GM18907 (cell line): Measurements from ENCODE around the gene HSP90AB1.

Experiments used
- ATAC-seq: cut with Tn5 transposase; IDR thresholded peaks from one replicate; pipeline ENCODE4 v1.9.1; 2021; ENCODE audit warnings: mild to moderate bottlenecking, moderate library complexity; ENCODE audit not compliant: unreplicated experiment

HSP90AB1 gene

DNA sequence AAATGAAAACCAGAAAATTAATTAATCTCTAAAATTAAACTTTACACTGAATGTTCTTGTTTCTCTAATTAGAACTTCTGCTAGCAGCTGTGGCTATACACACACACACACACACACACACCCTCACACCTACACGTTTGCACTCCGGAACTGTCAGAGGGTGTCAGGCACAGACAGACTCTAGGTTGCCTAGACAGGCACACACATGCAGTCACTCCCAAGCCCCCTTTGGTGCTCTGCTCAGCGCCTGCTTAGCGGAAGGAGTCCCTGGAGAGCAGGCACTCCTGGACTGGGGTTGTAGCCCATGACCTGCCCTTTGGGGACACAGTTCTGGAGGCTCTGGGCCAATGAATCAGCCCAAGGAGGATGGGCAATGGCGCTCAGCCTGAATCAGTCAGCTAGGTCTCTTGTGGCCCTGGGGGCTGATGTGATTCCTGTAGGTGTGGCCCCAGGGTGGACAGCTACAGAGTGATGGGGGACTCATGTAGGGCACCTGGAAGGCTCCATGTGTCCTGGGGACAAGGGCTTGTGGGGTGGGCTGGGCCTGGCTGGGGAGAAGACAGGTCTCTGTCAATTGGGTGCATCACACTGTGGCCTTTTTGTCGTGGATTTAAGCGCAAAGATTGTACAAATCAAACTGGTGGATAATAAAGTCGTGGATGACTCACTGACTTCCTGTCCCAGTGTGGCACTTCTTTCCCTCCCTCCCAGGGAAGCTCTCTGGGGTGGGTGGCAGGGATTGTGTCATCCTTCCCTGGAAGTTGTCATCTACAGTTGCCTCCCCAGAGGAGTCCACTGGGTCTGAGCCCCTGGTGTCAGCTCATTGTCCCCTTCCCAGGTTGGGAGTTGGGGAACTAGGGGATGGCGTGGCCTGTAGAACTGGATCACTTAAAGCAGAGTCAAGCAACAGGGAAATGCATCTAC is 32.1 kb downstream of the HSP90AB1 start:
- no peak for ATAC-seq

DNA sequence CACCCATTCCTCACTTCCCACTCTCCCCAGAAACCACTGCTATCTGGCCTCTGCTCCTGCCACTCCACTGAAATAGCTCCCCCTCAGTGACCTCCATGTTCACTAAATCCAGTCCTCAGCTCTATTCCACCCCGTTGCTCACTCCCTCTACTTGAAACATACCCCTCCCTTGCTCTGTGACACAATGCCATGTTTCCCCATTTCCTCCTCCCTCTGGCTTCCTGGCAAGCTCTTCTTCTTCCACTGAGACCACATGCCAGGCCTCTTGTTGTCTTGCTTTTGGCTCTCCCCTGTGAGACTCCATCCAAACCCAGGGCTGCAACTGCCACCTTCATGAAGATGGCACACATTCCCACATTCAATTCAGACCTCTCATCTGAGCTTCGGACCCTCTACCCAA is 37.2 kb downstream of the HSP90AB1 start:
- no peak for ATAC-seq

DNA sequence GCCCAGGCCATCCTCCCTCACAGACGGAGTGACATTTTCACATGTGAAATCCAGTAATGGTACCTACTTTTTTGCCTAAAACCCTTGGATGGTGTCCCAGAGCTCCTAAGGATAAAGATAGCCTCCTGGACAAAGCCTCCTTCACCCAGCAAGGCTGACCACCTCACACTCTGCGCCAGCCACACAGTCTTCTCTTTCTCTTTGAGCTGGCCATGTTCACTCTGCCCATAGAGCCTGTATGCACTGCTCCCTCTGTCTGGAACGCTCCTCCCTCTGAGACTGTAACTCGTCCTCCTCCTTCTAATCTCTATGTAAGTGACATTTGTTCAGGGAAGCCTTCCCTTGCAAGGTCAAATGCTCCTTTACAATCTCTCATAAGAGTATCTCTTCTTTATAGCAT is 38.0 kb downstream of the HSP90AB1 start:
- no peak for ATAC-seq

DNA sequence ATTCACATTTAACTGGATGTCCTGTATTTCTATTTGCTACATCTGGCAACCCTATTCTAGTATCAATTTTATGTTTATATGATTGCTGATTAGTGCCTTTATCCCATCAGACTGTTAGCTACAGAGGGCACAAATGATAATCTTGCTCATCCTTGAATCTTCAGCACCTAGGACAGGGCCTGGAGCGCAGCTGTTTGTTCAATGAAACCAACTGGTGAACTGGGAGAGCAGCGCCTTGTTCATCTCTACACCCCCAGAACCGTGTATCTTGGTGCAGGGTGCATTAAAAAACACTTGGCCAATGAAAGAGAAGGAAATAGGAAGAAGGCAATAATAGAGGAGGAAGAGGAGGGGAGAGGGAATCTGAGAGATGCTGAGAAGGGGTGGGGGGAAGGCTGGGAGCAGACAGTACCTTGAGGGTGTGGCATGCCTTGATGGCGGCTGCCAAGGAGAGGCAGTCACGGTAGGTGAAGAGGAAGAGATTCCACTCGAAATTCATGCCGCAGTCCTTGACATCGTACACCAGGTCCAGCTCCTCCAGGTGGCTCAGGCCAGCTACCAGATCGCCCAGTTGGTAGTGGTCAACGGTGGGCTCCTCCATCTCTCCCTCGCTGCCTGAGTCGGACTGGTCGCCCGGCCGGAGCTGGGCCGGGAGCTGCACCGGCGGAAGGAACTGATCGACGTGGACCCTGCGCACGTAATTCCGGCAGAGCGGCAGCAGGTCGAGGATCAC is 38.8 kb downstream of the HSP90AB1 start:
- no peak for ATAC-seq

DNA sequence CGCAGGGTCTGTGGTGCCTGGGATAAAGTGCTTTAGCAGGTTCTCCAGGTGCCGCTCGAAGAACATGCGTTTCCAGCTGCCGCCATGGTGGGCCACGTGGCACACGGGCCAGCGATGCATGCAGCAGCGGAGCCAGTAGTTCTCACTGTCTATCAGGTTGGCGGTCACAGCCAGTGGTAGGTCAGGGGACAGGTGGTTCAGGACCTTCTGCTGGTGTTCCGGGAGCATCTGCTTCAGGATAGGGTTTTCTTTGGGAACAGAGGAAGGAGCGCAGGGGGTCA is 39.3 kb downstream of the HSP90AB1 start:
- no peak for ATAC-seq

DNA sequence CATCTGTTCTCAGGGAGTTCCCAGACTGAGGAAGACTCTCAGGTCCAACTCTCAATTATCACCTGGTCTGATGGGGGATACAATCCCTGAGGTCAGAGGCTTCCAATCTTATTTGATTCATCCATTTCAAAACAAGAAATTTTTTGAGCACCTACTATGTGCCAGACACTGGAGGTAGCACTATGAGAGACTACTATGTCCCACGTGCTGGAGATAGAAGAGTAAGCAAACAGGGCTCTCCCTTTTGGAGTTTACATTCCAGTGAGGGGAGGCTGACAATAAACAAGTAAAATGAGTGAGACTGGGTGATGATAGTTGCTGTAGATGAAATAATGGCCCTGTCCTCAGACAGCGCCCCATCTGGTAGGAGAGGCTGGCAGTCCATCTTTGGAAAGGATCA is 39.8 kb downstream of the HSP90AB1 start:
- no peak for ATAC-seq

DNA sequence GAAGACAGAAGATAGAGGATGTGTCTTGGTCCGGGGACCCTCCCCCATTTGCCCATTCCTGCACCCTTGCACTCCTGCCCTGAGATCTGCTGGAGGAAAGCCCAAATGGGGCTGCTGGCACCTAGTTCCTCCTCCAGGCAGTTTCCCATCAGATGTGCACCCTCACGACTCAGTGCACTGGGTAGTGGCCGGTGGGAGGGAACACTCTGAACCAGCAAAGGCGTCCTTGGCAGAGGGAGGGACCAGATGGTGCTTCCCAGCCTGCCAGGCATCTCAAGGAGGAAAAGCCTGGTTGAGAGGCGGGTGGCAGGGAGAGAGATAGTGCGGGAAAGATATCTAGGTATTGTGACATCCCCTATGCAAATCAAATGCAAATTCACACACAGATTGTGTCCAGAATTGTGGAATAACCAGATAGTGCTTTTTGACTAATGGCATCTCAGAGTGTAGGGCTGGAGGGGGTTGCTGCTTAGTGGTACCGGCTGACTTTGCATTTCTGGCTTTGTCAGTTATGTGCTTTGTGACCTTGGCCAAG is 42.9 kb downstream of the HSP90AB1 start:
- no peak for ATAC-seq

DNA sequence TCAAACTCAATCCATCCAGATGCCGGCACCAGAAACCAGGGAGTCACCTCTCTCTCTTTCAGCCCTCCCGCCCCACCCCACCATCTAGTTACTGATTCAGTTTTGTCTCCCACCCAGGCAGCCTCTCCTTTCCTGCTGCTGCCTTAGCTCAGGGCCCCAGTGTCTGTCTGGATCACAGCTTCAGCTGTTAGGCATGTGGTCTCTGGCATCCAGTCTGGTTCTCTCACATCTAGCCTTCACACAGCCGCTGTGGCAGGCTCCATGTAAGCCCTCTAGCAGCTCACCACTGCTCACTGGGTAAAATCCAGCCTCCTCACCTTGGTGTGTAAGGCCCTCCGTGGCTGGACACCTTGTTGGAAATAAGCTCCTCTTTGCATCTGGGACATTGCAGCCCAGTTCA is 44.9 kb downstream of the HSP90AB1 start:
- no peak for ATAC-seq

DNA sequence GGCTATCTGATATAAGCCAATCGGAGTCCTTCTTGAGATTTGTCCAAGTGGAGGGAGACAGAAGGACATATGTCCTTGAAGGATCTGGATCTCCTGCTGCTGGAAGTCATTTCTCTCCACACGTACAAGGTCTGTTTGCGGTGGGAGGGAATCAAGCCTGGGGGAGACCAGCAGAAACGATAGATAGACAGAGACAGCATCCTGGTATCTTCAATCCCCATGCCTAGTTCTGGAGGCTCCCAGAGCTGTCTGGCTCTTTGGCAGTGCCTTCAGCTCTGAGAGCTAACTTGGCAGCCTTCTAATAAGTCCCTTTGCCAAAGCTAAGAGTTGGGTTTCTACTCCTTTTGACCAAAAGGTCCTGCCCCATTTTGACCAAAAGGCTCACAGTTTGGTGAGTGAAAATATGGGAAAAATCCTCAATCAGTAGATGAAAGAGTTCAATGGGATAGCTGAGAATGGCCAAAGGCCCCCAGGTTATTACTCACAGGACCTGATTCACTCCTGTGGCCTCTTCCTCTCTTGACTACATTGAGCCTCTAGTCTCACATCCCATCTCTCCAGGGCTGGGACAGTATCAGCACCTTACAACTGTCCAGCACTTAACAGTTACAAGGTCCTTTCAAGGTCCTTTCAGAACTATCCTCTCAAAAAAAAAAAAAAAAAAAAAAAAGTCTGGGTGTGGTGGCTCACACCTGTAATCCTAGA is 45.9 kb downstream of the HSP90AB1 start:
- ATAC-seq, result no peak

DNA sequence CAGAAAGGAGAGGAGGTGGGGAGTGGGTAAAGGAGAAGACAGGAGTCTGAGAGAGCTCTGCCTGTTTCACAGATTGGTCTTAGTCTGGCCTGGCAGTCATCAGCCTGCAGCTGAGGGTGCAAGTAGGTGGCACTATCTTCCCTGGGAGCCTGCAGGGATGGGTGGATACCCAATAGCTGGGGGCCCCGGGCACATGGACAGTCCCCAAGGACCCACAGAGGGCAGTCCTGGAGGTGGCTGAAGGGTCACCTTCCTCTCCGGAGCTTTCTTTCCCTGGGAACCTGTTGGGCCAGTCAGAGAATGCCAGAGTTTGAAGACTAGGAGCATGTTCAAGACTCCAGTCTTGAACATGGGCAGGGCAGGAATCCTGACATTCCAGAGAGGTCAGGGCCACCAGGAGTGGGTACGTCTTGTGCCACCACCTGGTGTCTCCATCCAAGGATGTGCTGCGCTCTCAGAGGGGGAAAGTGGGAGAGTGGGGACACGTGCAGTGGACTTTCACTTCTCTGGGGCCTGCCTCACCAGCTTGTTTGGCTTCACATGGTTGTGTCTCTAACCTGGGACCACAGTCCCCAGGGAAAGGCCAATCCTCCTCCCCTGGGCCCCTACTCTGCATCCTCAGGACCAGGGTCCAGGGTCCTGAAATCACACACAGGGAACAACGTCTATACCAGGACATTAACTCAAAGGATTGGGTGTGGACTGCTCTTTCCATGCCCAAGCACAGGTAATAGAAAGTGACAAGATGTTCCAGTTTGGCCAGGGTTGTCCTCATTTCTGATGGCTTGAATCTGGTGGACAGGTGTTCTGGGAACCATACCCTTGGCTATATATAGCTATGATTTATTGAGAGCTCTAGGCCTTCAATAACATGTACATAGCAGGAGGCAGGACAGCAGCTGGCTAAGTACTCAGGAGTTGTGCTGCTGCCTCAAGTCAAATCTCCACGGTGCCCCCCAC is 48.2 kb downstream of the HSP90AB1 start:
- no peak for ATAC-seq

DNA sequence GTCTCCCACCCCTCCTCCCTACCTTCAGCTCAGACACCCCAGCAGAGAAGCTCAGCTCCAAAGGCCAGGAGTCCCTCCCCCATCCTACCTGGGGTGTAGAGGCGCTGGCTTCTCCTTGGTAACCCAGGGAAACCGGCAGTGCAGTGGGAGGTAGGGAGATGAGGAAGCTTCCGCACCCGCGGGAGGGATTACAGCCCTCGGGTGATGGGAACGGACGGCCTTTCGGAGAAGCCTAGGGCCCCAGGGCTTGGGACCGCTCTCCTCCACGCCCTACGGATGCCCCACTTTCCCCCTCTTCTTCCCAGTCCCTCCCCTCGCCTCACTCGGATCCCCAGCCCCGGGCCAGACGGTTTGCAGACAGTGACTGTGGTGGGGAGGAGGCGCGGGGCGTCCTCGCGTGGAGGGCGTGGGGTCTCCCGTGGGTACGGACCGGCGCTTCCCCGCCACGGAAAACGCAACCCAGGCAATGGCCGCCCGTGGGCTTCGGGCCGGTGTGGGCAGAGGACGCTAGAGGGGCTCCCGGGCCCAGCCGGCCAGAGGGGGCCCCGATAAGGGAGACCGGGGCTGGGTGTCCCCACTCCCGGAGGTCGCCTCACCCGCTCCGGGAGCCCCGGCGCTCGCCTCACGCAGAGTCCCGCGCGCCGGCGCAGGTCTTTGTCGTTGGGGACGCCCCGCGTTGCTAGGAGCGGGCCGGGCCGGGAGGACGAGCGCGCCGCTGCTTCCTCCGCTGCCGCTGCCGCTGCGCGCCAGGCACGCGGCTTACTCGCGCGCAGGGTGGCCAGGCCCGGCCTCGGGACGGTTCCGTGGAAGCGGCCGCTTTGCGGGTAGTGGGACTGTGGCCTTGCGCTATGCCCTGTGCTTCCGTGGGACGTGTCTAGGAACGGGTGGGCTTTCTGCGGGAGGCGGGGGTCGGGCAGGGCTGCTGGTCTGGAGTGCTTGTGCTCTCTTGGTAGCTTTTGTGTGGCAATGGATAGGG is 50.5 kb downstream of the HSP90AB1 start:
- no peak for ATAC-seq

DNA sequence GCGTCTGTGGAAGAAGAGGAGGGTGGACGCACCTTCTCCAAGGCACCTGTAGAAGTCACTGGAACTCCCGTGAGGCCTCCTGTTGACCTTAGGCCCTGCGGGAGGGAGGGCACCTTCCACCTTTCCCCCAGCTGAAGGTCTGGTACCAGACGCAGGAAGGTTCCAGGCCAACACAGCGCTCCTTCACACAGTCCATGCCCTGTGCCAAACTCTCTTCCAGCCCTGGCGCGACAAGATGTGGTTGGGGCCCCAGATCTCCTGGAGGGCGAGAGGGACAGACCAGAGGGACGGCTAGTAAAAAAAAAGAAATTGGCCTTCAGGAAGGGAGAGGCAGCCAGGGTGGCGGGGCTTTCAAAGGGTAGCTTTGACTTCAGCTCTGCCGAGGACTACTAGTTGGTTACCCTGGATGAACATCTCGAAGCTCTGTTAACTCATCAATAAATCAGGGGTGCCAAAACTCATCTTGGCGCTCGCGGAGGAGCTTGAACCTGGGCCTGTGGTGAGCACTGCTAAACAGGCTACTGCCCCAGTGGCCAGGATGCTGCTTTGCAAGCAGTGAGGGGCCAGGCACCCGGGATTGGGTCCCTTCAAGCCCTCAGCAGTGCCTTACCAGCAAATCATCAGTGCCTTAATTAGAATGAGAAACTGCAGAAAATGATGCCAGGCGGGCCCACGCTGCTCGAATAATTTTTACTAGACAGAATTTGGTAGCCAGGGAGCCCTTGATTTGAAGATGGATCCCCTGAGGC is 51.3 kb downstream of the HSP90AB1 start:
- no peak for ATAC-seq

DNA sequence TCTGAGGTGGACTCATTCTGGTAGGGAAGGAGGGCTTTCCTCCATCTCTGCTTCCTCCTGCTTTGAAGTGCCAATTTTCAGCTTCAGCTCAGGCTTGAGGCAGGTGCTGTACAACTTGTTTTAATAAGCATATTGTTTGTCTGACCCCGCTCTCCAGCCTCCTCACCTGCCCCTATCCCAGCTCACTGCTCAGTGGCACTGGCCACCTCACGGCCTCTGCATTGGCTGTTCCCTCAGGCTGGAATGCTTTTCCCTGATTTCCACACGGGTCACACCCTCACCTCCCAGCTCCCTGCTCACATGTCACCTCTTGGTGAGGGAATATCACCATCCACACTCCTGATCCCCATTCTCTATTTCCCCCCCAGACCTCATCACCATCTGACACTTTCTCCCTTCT is 52.0 kb downstream of the HSP90AB1 start:
- ATAC-seq, result no peak

DNA sequence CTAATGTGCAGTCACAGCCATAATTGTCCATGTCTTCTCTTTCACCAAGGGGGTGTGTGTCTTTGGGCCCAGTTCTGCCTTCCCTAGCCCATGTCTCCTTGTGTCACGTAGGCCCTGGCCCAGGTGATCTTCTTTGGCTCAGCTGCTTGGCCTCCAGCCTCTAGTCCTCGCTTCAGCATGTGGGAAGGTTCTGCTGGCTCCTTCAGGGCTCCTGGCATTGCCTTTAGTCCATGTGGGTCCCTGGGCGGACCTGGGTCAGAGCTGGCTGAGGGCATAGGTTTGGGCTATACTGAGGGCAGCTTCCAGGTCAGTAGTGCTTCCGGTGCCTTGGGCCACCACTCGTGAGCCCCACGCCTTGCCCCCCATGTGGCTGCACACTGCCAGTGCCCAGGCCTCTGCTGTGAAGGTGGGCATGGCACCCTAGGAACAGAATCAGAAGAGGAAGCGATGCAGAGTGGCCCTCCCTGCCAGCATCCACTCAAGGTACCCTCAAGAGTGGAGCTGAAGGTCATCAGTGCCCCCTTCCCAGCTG is 53.5 kb downstream of the HSP90AB1 start:
- ATAC-seq, result no peak

DNA sequence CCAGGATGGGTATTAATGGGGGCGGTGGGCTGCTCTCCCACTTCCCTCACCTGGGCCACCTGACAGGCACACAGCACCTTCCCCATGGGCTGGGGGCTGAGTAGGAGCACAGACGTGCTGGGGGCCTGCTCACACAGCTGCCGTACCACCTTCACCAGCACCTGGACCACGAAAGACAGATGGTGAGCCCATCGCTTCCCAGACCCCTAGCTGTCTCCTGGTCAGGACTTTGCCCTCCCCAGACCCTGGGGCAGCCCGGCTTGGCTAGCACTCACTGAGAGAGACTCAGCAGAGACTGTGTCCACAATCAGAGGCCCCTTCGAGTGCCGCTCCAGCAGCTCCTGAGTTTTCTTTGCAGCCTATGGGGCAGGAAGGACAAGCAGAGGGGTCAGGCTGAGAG is 54.2 kb downstream of the HSP90AB1 start:
- no peak for ATAC-seq

DNA sequence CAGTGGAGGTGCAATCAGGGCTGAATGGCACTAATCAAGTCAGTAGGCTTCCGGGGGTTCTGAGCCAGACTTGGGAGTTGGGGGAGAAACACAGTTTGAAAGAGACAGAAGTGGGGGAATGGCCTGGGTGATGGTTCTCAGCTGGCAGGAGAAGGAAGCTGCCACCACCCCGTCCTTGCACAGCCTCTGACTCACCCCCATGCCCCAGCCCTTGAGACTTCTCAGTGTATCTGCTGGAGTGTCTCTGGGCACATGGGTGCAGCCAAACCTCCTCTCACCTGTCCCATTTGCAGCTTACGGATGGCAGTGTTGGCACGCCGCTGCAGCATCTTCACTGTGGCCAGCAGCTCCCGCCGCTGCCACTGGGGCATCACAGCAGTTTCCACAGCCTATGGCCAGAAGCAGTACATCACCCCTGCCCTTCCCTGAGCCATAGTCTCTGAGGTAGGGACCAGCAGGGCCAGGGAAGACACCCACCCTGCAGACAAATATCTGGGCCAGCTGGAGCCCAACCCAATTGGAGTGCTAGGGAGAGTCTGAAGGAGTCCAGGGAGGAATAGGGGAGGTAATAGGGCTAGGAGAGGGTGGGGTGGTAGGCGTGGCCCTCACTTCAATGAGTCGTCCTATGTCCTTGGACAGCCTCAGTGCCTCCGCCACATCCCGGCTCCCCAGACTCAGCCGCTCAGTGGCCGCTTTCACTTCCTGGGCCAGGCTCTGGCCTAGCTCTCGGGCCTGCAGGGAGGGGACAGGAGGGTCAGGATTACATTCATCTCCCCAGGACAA is 55.1 kb downstream of the HSP90AB1 start:
- ATAC-seq, result no peak

DNA sequence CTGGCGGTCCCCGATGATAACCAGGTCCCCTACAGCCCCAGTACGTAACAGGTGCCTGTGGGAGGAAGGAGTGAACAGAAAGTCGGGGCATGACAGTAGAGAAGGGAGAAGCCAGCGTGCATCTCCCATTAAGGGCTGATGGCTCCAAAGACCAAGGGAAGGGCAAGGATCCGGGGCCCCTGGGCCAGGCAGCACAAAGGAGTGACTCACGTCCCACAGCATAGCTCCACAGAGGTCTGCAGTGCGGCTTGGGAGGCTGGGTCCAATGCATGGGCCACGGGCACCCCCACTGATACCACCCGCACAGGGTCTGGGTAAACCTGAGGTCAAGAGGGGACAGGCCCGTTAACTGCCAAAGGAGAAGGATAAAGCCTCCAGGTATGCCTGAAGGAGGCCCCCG is 56.0 kb downstream of the HSP90AB1 start:
- no peak for ATAC-seq
